Suprapubic skin (tissue), 4 donors: Measurements from ENCODE around the gene SPDYC.

Experiments used
- POLR2A ChIP-seq, 2 donors: fragments of 450-650 bp; IDR thresholded peaks; one replicate each; pipeline ENCODE4 v1.6.1; 2017; ENCODE audit warnings: antibody characterized with exemption in 2 of 2, mild to moderate bottlenecking in 2 of 2, moderate library complexity in 2 of 2
- POLR2AphosphoS5 ChIP-seq, 3 donors: sonication (generic); formaldehyde crosslinking; IDR thresholded peaks; one replicate each; pipeline ENCODE4 v1.6.1; 2017; ENCODE audit warnings: antibody characterized with exemption in 3 of 3
- TF ChIP-seq, protein P1 (sequence below), 2 donors: fragments of 200-600 bp in 1 of 2; fragments of 450-650 bp in 1 of 2; sonication (generic) in 1 of 2; IDR thresholded peaks; one replicate each; pipeline ENCODE4 v1.5.1; 2016 to 2019; ENCODE audit warnings: antibody characterized with exemption in 2 of 2, mild to moderate bottlenecking in 1 of 2, moderate library complexity in 1 of 2

DNA sequence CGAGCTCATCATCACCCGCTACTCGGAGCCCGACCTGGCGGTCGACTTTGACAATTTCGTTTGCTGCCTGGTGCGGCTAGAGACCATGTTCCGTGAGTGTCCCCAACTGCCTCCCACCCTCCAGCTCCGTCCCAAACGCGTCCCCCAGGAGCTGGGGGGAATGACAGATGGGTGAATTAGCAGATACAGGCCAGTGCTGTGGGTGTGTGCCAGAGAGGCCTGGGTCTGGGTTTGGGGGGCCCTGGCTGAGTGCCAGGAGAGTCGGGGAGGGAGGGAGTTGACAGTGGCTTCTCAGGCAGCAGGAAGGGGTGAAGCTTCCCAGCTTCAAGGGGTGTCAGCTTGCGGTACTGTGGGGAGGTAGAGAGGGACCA lies 40.3 kb downstream of the SPDYC start:
- TF ChIP-seq, protein P1, sequence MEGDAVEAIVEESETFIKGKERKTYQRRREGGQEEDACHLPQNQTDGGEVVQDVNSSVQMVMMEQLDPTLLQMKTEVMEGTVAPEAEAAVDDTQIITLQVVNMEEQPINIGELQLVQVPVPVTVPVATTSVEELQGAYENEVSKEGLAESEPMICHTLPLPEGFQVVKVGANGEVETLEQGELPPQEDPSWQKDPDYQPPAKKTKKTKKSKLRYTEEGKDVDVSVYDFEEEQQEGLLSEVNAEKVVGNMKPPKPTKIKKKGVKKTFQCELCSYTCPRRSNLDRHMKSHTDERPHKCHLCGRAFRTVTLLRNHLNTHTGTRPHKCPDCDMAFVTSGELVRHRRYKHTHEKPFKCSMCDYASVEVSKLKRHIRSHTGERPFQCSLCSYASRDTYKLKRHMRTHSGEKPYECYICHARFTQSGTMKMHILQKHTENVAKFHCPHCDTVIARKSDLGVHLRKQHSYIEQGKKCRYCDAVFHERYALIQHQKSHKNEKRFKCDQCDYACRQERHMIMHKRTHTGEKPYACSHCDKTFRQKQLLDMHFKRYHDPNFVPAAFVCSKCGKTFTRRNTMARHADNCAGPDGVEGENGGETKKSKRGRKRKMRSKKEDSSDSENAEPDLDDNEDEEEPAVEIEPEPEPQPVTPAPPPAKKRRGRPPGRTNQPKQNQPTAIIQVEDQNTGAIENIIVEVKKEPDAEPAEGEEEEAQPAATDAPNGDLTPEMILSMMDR (IDR thresholded peaks at IDR 0.05): no peak
- TF ChIP-seq POLR2AphosphoS5 (IDR thresholded peaks at IDR 0.05) (no peak), POLR2A (IDR thresholded peaks at IDR 0.05) (no peak)
